K562 treated with DMSO at 1 percent for 4 hours (cell line): ENCODE results near the gene NYAP1. TPM values are rescaled to one million over a fixed set of nuclear protein-coding genes. Genes with fewer than 3 reads are reported as not detected.

Experiments
- total RNA-seq: library from RNA; unstranded; fragments of 300-600 nt; gene quantifications from 2 replicates; pipeline ENCODE4 v1.2.3, GENCODE V29; 2022; ENCODE audit not compliant: insufficient read depth

Gene NYAP1
- 0.74 and 0.88 TPM in 2 replicates for total RNA-seq

DNA sequence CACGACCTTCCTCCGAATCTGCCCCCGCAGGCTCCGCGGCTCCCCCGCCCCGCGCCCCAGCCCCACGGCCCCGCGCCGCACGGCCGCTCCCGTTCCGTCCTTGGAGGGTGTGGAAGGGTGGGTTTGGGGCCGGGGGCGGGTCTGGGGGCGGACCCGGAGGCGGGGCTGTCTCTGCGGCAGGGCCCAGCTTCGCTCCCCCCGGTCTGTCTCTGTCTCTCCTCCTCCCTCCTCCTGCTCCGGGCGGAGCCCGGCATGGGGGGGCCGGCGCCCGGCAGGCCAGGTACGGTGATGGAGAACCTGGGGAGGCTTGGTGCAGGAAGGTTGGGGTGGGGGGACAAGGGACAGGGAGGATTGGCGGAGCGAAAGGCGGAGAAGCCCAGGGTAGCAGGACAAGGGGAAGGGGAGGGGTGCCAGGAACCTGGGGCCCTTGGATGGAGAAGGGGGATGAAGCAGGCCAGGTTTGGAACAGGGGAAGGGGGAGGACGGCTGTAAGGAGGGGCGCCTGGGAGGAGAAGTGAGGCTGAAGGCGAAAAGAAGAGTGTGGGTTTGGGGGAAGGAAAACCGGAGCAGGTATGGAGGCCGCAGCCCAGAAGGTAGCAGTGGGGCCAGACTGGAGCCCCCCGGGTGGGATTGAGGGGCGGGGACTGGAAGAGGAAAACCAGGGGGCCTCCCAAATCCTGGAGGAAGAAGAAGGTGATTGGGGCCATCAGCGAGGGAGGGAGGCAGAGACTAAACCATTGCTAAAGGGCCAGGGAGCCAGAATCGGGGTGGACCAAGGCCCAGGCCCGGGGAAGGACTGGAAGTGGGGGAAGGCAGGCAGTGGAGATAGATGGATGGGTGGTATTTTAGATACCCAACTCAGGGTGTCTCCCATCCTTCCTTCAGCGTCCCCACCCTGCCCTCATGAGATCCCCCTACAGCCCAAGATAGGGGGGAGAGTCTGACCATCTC is at the start of gene NYAP1:
Gene NYAP1 (plus strand): TSS at position 206 of the 951 bp plus-strand sequence. CDS start 1,385 bp downstream, outside the sequence.

DNA sequence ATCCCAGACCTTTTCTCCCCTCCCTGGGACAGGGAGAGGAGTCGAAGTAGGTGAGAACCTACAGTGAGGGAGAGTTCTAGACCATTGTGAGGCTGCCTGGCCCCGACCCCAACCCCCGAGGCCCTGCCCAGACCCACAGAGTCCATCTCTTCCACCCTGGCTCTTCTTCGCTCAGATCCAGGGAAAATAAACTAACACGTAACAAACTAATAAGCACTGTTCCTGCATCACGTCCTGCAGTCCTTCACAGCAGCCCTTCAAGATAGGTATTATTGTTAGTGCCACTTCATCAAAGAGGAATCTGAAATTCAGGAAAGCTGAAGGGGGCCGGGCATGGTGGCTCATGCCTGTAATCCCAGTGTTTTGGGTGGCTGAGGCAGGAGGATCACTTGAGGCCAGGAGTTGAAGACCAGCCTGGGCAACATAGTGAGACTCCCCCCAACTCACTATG is 19.5 kb upstream of the NYAP1 start, which contains the start of gene SPACDR:
Gene SPACDR (minus strand): TSS at position 51 of the 451 bp plus-strand sequence. CDS start 235 bp downstream, outside the sequence.

DNA sequence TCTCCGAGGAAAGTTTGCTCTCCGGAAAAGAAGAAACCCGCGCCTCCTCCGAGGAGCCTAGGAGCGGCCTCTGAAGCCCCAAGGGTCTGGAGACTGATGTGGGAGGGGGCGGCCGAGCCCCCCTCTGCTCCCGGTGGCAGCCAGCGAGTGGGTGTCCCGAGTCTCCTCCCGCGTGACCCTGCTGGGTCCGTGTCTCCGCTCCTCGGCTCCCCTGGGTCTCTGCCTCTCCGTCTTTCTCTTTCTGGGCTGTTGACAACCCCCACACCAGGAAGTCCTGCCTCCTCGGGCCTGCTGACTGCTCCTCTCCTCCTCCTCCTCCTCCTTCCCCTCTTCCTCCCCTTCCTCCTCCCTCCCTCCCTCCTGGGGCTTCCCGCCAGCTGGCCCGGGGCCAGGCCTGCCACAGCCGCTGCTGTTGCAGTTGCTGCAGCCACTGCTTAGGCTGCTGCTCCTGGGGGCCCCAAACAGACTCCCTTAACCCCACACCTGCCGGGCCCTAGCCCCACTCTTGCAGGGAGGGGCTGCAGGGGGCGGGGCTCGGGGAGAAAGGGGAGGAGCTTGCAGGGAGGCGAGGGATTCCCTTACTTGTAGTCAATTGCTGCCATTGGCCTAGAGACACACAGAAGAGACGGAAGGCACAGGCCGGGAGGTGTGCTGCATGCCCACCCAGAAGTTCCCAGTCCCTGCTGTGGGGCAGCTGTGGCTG is 4.6 kb upstream of the NYAP1 start, which contains the start of gene TSC22D4:
Gene TSC22D4 (minus strand): TSS at position 257 of the 703 bp plus-strand sequence. CDS start 1,176 bp downstream, outside the sequence.

DNA sequence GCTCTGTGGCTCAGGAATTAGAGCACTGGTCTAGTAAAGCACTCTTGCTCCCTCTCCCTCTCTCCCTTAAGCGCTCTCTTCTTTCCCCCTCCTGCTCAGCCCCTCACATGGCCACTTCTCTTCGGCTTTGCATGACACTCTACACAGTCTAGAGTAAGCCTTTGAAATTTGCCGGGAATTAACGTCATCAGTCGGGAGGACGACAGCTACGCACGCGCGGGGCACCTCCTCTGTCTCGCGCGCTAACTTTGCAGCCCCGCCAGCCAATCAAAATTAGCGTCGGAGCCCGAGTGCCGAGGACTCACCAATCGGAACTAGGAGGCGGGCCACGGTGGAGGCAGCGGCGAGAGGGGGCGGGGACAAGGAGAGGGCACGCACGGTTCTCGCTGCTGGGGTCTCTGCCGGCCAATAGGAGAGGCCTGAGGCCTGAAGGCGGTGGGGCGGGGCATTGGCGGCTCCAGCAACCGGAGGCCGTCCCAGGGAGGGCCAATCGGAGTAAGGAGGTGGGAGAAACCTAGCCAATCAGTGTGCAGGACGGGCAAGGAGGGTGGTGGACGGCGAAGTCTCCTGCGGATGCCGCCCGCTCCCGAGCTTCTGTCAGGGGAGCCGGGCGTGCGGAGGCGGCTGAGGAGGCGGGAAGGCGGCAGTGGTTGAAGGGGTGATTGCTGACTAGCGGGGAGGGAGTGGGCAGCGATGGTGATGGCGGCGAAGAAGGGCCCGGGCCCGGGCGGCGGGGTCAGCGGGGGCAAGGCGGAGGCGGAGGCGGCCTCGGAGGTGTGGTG is 55.1 kb downstream of the NYAP1 start, which contains the start of gene AGFG2:
Gene AGFG2 (plus strand): TSS at position 550 of the 782 bp plus-strand sequence. CDS start 144 bp downstream, at position 694.

Other genes with a start within 250 kb of the NYAP1 start
- 2.6 and 2.8 TPM in 2 replicates for gene SPDYE3, start 176.2 kb upstream of the NYAP1 start, total RNA-seq
- gene PILRB, start 125.8 kb upstream of the NYAP1 start, total RNA-seq, result 28.5 and 33.4 TPM in 2 replicates
- gene PILRA, start 110.4 kb upstream of the NYAP1 start, total RNA-seq, result 2.6 and 4.7 TPM in 2 replicates
- 2.4 and 5.1 TPM in 2 replicates for gene ZCWPW1, start 55.2 kb upstream of the NYAP1 start, total RNA-seq
- 71.3 and 78.0 TPM in 2 replicates for gene MEPCE, start 54.1 kb upstream of the NYAP1 start, total RNA-seq
- 93.1 and 101 TPM in 2 replicates for gene PPP1R35, start 47.4 kb upstream of the NYAP1 start, total RNA-seq
- 2.3 and 3.3 TPM in 2 replicates for gene SPACDR, start 19.7 kb upstream of the NYAP1 start, total RNA-seq
- gene TSC22D4, start 4.7 kb upstream of the NYAP1 start, total RNA-seq, result 114 and 119 TPM in 2 replicates
- 13.6 and 22.2 TPM in 2 replicates for gene AGFG2, start 55.3 kb downstream of the NYAP1 start, total RNA-seq
- gene SAP25, start 90.0 kb downstream of the NYAP1 start, total RNA-seq, result 11.0 and 16.3 TPM in 2 replicates
- gene LRCH4, start 102.2 kb downstream of the NYAP1 start, total RNA-seq, result 68.5 and 72.5 TPM in 2 replicates
- gene FBXO24, start 102.4 kb downstream of the NYAP1 start, total RNA-seq, result 0.89 TPM in 1 of 2 replicates, not detected in the other
- 13.3 and 15.8 TPM in 2 replicates for gene PCOLCE, start 118.4 kb downstream of the NYAP1 start, total RNA-seq
- 33.2 and 34.1 TPM in 2 replicates for gene MOSPD3, start 128.6 kb downstream of the NYAP1 start, total RNA-seq
- 95.8 and 146 TPM in 2 replicates for gene TFR2, start 157.6 kb downstream of the NYAP1 start, total RNA-seq
- not detected in 2 replicates for gene ACTL6B, start 172.5 kb downstream of the NYAP1 start, total RNA-seq
- 528 and 530 TPM in 2 replicates for gene GNB2, start 189.8 kb downstream of the NYAP1 start, total RNA-seq
- 23.8 and 26.5 TPM in 2 replicates for gene GIGYF1, start 210.3 kb downstream of the NYAP1 start, total RNA-seq
- gene POP7, start 222.2 kb downstream of the NYAP1 start, total RNA-seq, result 71.9 and 86.3 TPM in 2 replicates
- not detected in 2 replicates for gene EPO, start 236.5 kb downstream of the NYAP1 start, total RNA-seq
- not detected in 2 replicates for gene ZAN, start 249.7 kb downstream of the NYAP1 start, total RNA-seq